ENCODE measurements around the gene SEMA3A. TPM values are rescaled to one million over a fixed set of nuclear protein-coding genes. Genes with fewer than 3 reads are reported as not detected.

Gene SEMA3A
- total RNA-seq, 1 experiment from 2014 or later = 25.7 TPM

GRCh38 chr7:84210301-84210700 lies 15.7 kb upstream of the SEMA3A start:
- Histone ChIP-seq H3K36me3 (replicated peaks; ENCODE audit: control insufficient read depth, insufficient read depth, low read length) (no peaks in the 10 kb centered on the region), H3K27me3 (ENCODE audit: control insufficient read depth, insufficient read depth, low read length) (no peaks in the 10 kb centered on the region), H3K4me3 (ENCODE audit: insufficient read depth, low read depth, low read length) (no peak overlapping the region)
- DNase-seq = no peak

- Histone ChIP-seq H3K4me3 (ENCODE audit: insufficient read depth, low read depth, low read length) (no peak overlapping the region), H3K36me3 (replicated peaks; ENCODE audit: control insufficient read depth, insufficient read depth, low read length) (no peaks in the 10 kb centered on the region), H3K27me3 (ENCODE audit: control insufficient read depth, insufficient read depth, low read length) (no peaks in the 10 kb centered on the region)
- no peak for DNase-seq
These were observed 14.4 kb upstream of the SEMA3A start for GRCh38 chr7:84209006-84209405.

GRCh38 chr7:84207615-84208014 lies 13.0 kb upstream of the SEMA3A start:
- Histone ChIP-seq H3K4me3 (ENCODE audit: insufficient read depth, low read depth, low read length) (no peak overlapping the region), H3K27me3 (ENCODE audit: control insufficient read depth, insufficient read depth, low read length) (no peaks in the 10 kb centered on the region), H3K36me3 (replicated peaks; ENCODE audit: control insufficient read depth, insufficient read depth, low read length) (no peaks in the 10 kb centered on the region)
- no peak for DNase-seq

GRCh38 chr7:84207025-84207424 lies 12.4 kb upstream of the SEMA3A start:
- Histone ChIP-seq H3K27me3 (ENCODE audit: control insufficient read depth, insufficient read depth, low read length) (no peaks in the 10 kb centered on the region), H3K4me3 (ENCODE audit: insufficient read depth, low read depth, low read length) (no peak overlapping the region), H3K36me3 (replicated peaks; ENCODE audit: control insufficient read depth, insufficient read depth, low read length) (no peaks in the 10 kb centered on the region)
- peak; percentile 50 for DNase-seq

GRCh38 chr7:84204655-84205054 lies 10.1 kb upstream of the SEMA3A start:
- no peak overlapping the region for H3K4me3 ChIP-seq (ENCODE audit: insufficient read depth, low read depth, low read length)
- DNase-seq = no peak

GRCh38 chr7:84202855-84203254 lies 8.3 kb upstream of the SEMA3A start:
- H3K36me3 ChIP-seq (replicated peaks; ENCODE audit: control insufficient read depth, insufficient read depth, low read length) = no peaks in the 10 kb centered on the region
- no peaks in the 10 kb centered on the region for H3K27me3 ChIP-seq (ENCODE audit: control insufficient read depth, insufficient read depth, low read length)
- no peak overlapping the region for H3K4me3 ChIP-seq (ENCODE audit: insufficient read depth, low read depth, low read length)
- DNase-seq = no peak

More at GRCh38 chr7:84204655-84205054, 10.1 kb upstream of the SEMA3A start:
- H3K27me3 ChIP-seq (ENCODE audit: control insufficient read depth, insufficient read depth, low read length) = no peaks in the 10 kb centered on the region
- no peaks in the 10 kb centered on the region for H3K36me3 ChIP-seq (replicated peaks; ENCODE audit: control insufficient read depth, insufficient read depth, low read length)

- Histone ChIP-seq H3K4me3 (ENCODE audit: insufficient read depth, low read depth, low read length) (no peak overlapping the region), H3K27me3 (ENCODE audit: control insufficient read depth, insufficient read depth, low read length) (no peaks in the 10 kb centered on the region), H3K36me3 (replicated peaks; ENCODE audit: control insufficient read depth, insufficient read depth, low read length) (no peaks in the 10 kb centered on the region)
- no peak for DNase-seq
These were observed 6.3 kb upstream of the SEMA3A start for GRCh38 chr7:84200859-84201258.

- Histone ChIP-seq H3K4me3 (ENCODE audit: insufficient read depth, low read depth, low read length) (no peak overlapping the region), H3K36me3 (replicated peaks; ENCODE audit: control insufficient read depth, insufficient read depth, low read length) (no peaks in the 10 kb centered on the region), H3K27me3 (ENCODE audit: control insufficient read depth, insufficient read depth, low read length) (no peaks in the 10 kb centered on the region)
- DNase-seq = no peak
These were observed 4.6 kb upstream of the SEMA3A start for GRCh38 chr7:84199216-84199615.

GRCh38 chr7:84196084-84196503 lies 1.5 kb upstream of the SEMA3A start:
- H3K4me3 ChIP-seq (ENCODE audit: insufficient read depth, low read depth, low read length) = peak overlapping the region; percentile 21; the same call in 1 of the 2 replicates
- peak; percentile 31 for DNase-seq
- H3K36me3 ChIP-seq (replicated peaks; ENCODE audit: control insufficient read depth, insufficient read depth, low read length) = no peaks in the 10 kb centered on the region
- no peaks in the 10 kb centered on the region for H3K27me3 ChIP-seq (ENCODE audit: control insufficient read depth, insufficient read depth, low read length)

- Histone ChIP-seq H3K36me3 (replicated peaks; ENCODE audit: control insufficient read depth, insufficient read depth, low read length) (no peaks in the 10 kb centered on the region), H3K4me3 (ENCODE audit: insufficient read depth, low read depth, low read length) (peak overlapping the region; percentile 47), H3K27me3 (ENCODE audit: control insufficient read depth, insufficient read depth, low read length) (no peaks in the 10 kb centered on the region)
- no peak for DNase-seq
These were observed 889 bp upstream of the SEMA3A start for GRCh38 chr7:84195295-84196060.

- no peaks in the 10 kb centered on the region for H3K36me3 ChIP-seq (replicated peaks; ENCODE audit: control insufficient read depth, insufficient read depth, low read length)
- H3K4me3 ChIP-seq (ENCODE audit: insufficient read depth, low read depth, low read length) = peak overlapping the region; percentile 47
- H3K27me3 ChIP-seq (ENCODE audit: control insufficient read depth, insufficient read depth, low read length) = no peaks in the 10 kb centered on the region
- no peak for DNase-seq
These were observed 842 bp downstream of the SEMA3A start for GRCh38 chr7:84193747-84194146.

GRCh38 chr7:84191842-84192241 lies 2.7 kb downstream of the SEMA3A start:
- no peak for DNase-seq
- H3K27me3 ChIP-seq (ENCODE audit: control insufficient read depth, insufficient read depth, low read length) = no peaks in the 10 kb centered on the region
- no peaks in the 10 kb centered on the region for H3K36me3 ChIP-seq (replicated peaks; ENCODE audit: control insufficient read depth, insufficient read depth, low read length)
- peak overlapping the region; percentile 24 for H3K4me3 ChIP-seq (ENCODE audit: insufficient read depth, low read depth, low read length)

GRCh38 chr7:84191261-84191660 lies 3.3 kb downstream of the SEMA3A start:
- no peak for DNase-seq
- Histone ChIP-seq H3K27me3 (ENCODE audit: control insufficient read depth, insufficient read depth, low read length) (no peaks in the 10 kb centered on the region), H3K36me3 (replicated peaks; ENCODE audit: control insufficient read depth, insufficient read depth, low read length) (no peaks in the 10 kb centered on the region), H3K4me3 (ENCODE audit: insufficient read depth, low read depth, low read length) (no peak overlapping the region)

- no peak overlapping the region for H3K4me3 ChIP-seq (ENCODE audit: insufficient read depth, low read depth, low read length)
- no peak for DNase-seq
- H3K36me3 ChIP-seq (replicated peaks; ENCODE audit: control insufficient read depth, insufficient read depth, low read length) = no peaks in the 10 kb centered on the region
- no peaks in the 10 kb centered on the region for H3K27me3 ChIP-seq (ENCODE audit: control insufficient read depth, insufficient read depth, low read length)
These were observed 4.4 kb downstream of the SEMA3A start for GRCh38 chr7:84190016-84190705.

- Histone ChIP-seq H3K27me3 (ENCODE audit: control insufficient read depth, insufficient read depth, low read length) (no peaks in the 10 kb centered on the region), H3K36me3 (replicated peaks; ENCODE audit: control insufficient read depth, insufficient read depth, low read length) (no peaks in the 10 kb centered on the region), H3K4me3 (ENCODE audit: insufficient read depth, low read depth, low read length) (no peak overlapping the region)
- no peak for DNase-seq
These were observed 5.7 kb downstream of the SEMA3A start for GRCh38 chr7:84188786-84189405.
